GM21717 (cell line): ENCODE data around the gene TSGA10.
"Not testable (repeated sequence)": the region's sequence is repeated elsewhere in the genome, so short reads cannot be mapped to it uniquely, and the experiment has no call there.

Experiments used
- ATAC-seq: cut with Tn5 transposase; IDR thresholded peaks from one replicate; pipeline ENCODE4 v1.9.1; 2021; ENCODE audit warnings: mild to moderate bottlenecking, moderate library complexity; ENCODE audit not compliant: unreplicated experiment

Gene TSGA10, protein sequence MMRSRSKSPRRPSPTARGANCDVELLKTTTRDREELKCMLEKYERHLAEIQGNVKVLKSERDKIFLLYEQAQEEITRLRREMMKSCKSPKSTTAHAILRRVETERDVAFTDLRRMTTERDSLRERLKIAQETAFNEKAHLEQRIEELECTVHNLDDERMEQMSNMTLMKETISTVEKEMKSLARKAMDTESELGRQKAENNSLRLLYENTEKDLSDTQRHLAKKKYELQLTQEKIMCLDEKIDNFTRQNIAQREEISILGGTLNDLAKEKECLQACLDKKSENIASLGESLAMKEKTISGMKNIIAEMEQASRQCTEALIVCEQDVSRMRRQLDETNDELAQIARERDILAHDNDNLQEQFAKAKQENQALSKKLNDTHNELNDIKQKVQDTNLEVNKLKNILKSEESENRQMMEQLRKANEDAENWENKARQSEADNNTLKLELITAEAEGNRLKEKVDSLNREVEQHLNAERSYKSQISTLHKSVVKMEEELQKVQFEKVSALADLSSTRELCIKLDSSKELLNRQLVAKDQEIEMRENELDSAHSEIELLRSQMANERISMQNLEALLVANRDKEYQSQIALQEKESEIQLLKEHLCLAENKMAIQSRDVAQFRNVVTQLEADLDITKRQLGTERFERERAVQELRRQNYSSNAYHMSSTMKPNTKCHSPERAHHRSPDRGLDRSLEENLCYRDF

DNA sequence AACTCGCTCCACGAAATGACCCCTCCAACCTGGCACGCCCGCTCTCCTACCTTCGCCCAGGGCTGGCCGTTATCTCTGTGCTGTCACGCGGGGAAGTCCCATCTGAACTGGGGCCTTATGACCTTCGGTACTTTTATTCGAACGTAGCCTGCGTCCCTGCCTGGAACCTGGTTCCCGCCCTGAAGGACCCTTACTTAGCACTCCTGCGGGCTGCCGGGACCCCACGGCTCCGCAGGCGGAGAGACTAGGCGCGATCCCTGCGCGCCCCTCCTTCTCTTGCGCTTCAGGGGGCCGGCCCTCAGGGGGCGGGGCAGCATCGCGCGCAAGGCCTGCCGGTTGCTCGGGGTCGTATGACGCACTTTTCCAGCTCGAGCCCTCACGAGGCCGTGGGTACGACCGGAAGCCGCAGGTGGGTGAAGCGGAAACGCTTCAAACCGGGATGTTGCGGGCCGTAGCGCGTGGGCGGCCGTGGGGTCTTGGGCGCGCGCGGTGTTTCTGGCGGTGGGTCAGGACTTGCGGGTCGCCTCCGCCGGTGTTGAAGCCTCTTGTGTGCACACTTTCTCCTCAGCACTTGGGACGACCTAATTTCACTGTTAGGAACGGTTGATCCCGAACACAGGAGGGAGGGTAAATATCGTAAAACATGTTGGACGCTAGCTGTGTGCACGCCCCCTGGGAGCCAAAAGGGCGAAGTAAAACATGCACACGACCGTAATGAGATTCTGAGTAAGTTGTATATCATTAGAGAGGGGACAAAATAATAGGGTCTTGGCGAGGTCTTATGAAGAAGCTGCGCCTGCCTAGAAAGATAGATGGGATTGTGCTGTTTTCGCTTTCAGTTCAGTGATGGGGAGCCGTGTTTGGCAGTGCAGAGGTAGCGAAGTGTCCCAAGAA, at the start of gene TSGA10, which contains the start of gene LIPT1:
Gene TSGA10, minus strand, starts transcription at position 300 of the 894 bp plus-strand sequence. CDS start 45,503 bp downstream, outside the sequence.
Gene LIPT1, plus strand, starts transcription at position 325 of the 894 bp plus-strand sequence. CDS start 6,991 bp downstream, outside the sequence.
- ATAC-seq: peak; percentile 95

DNA sequence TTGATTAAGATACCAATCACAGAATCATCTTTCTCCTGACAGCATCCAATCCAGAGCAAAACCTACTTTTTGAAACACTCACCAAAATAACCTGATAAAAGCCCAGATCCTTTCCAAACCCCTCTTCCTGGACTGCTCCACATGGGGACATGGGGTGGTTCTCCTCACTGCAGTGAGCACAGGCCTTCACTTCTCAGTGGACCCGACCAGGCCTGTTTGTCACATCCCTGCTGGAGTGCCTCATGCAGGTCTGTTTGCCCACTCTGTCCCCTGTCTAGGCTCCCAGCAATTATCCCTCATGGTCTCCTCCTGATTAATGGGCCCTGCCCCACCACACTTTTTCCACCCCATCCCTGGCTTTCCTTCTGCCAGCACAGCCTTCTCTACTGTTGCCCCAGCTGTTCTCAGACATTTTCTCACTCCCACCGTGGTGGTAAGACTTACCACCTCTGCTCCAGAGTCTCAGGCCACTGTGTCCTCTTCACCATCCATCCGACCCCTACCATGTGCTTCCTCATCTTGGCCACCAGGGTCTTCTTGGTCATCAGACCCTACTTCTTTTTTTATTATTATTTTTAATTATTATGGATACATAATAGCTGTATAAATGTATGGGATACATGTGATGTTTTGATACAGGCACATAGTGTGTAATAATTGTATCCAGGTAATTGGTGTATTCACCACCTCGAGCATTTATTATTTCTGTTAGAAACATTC, 47.4 kb upstream of the TSGA10 start:
- ATAC-seq: no peak

DNA sequence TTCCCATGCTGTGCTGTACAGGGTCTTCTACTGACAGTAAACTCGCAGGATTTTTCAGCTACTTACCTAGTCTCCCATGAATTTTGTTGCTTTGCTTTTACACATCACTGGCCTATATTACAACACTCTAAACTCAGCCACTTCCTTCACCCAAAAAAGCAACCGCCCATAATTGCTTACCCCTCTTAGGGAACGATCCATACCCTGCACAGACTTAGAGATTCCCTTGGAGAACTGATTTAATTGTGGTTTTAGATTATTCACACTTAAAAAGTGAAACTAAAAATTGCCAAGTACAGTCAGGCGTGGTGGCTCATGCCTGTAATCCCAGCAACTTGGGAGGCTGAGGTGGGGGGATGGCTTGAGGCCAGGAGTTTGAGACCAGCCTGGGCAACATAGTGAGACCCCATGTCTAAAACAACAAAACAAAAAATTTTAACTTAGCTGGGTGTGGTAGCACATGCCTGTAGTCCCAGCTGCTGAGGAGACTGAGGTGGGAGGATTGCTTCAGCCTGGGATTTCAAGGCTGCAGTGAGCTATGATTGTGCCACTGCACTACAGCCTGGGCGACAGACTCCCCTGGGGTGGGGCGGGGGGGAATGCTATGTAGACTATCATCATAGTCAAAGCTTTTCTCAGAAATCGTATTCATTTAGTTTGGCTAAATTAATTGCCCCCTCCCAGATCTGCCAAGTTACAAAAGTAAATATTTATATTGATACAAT, 45.5 kb upstream of the TSGA10 start:
- no peak for ATAC-seq

DNA sequence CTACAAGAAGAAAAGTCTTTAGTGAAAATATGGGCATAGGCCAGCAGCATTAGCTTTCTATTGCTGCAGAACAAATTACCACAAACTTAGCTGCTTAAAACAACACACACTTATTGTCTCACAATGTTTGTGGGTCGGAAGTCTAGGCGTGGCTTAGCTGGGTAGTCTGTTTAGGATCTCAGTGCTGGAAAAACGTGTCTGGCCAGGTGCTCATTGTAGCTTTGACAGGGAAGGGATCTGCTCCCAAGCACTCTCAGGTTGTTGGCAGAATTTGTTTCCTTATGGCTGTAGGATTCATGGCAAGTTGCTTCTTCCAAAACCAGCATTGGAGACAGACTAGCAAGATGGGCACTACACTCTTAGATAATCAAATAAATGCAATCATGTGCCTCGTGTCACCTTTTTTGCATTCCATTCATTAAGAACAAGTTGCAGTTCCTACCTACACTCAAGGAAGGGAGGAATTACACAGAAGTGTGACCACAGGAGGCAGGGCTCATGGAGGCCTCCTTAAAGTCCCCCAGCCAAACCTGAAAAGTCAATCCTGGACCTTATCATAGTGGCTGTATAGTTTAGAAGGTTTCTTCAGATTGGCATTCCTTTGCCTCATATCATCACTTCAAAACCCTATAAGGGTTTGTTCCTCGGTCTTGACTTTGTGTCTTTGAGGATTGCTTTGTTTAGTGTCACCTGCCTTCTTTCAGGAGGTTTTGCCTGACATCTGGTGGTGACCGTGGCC, 43.5 kb upstream of the TSGA10 start:
- no peak for ATAC-seq

DNA sequence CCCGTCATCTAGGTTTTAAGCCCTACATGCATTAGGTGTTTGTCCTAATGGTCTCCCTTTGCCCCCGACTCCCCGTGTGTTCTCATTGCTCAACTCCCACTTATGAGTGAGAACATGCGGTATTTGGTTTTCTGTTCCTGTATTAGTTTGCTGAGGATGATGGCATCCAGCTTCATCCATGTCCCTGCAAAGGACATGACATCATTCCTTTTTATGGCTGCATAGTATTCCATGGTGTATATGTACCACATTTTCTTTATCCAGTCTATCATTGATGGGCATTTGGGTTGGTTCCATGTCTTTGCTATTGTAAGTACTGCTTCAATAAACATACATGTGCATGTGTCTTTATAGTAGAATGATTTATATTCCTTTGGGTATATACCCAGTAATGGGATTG, 37.6 kb upstream of the TSGA10 start:
- not testable (repeated sequence) for ATAC-seq

DNA sequence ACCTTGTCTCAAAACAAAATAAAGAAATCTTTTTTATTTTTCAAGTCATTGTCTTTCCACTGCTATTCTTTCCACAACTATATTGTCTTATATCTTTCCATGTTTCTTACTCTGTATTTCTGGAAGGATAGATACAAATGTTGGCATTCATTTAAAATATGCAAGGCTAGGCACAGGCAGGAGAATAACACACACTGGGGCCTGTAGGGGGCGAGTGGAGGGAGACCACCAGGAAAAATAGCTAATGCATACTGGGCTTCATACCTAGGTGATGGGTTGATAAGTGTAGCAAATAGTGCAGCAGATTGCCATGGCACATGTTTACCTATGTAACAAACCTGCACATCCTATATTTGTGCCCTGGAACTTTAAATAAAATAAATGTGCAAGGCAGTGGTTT, 35.8 kb upstream of the TSGA10 start:
- ATAC-seq: no peak

DNA sequence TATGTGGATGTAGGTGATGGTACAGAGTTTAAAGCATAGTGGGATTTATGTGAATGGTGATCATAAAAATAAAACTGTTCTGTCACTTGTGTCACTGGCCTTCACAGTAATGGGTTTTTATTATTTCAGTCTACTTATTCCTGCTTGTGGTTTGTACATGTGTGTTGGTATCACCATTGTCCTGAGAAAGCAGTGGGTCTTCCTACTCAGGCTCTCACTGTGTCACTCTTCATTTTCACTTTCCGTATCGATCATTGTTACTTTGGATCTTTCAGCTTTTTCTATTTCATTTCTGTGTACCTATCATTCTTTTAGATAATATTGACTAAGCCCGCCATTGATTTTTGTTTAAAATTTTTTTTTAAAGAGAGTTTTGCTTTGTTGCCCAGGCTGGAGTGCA, 33.6 kb upstream of the TSGA10 start:
- no peak for ATAC-seq

DNA sequence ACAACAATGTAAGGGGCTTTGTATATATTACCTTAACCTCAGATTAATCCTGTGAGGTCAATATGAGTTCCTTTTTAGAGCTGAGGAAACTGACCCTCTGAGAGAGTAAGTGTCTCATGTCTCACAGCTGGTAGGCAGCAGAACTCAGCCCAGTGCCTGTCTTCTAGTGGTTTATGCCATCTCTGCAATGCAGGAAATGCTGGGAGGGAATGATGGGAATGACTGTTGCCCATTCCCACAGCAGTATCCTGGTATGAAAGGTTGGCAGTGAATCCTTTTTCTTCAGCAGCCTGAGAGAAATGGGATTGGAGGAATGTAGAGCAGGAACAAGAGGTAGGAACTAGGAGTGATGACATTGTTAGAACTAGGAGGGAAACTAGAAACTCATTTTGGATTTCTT, 32.3 kb upstream of the TSGA10 start:
- no peak for ATAC-seq

DNA sequence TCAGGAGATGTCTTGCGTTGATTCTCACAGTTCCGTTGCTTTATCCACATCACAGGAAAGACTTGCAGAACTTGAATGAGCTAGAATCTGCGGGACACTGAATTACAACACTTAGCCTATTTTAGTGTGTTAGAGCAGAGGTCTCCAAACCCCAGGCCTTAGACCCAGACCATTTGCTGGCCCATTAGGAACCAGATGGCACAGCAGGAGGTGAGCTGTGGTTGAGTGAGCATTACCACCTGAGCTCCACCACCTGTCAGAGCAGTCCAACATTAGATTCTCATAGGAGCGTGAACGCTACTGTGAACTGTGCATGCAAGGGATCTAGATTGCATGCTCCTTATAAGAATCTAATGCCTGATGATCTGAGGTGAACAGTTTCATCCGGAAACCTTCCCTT, 30.1 kb upstream of the TSGA10 start:
- ATAC-seq: no peak

DNA sequence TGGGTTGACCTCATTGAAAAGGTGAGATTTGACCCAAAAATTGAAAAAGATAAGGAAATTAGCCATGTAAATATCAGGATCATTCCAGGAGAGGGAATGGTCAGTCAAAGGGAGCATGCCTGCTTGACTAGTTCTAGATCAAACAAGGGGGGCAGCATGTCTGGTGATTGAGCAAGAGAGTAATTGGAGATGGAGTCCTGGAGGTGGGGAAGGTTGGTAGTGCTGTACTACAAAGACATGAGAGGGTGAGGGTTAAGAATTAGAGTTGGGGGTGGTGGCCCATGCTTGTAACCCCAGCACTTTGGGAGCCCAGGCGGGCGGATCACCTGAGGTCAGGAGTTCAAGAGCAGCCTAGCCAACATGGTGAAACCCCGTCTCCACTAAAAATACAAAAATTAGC, 28.3 kb upstream of the TSGA10 start:
- ATAC-seq: no peak

DNA sequence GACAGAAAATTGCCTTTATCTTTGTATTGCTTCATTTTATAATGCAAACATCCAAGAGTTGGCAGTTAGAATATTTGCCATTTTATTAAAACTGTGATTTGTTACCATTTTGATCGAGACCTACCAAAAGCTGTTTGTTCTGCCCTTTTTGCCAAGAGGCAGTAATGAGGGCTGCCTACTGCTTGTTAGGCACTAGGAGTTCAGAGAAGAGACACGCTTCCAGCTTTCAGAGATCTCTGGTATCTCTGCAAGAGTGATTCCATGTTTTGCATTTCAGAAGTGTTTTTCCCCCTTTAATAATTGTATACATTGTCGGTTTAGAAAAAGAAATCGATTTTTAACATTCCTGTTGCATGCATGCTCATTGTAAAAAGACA, 26.9 kb upstream of the TSGA10 start:
- ATAC-seq: no peak

DNA sequence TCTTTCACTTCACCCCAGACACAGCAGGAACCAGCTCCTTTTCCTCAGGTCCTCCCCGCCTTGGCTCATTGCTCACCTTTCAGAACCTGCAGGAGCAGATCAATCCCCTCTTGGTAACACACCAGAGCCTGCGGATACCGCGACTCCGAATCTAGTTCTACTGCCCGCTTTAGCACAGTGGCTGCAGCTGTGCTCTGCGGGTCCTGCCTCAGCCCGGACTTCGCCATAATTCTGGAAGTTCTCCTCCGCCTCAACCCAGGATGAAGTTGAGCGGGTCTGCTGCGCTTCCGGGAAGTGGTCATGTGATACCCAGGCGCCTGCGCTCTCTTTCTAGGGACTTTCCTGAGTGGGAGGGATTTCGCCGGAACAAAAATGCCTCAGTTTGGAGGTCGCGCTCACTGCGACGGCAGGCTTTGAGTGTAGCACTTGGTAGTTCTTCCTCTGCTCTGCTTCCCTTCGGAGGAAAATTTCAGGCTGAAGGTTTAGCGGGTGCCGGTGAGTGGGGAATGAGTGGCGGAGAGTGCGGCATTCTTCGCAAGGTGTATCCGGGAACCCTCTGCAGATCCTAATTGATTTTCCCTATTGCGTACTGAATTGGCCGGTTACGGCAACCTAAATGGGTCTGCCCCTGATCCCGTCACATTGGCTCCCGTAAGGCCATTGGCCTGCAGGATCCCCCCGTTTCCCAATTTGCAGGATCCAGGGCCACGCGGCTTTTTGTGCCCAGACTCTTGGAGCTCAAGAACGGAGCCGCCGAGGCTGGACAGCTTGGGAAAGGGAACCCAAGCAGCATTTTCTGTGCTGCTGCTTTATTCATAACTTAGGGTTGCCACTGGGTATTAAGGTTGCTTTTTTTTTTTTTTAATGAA, 26.2 kb upstream of the TSGA10 start, which contains the start of the genes MITD1 and MRPL30:
Gene MITD1, minus strand, starts transcription at position 304 of the 869 bp plus-strand sequence. Its CDS starts 77 bp downstream, at position 227.
Gene MRPL30, plus strand, starts transcription at position 430 of the 869 bp plus-strand sequence. CDS start 5,020 bp downstream, outside the sequence.
- ATAC-seq: peak; percentile 89

DNA sequence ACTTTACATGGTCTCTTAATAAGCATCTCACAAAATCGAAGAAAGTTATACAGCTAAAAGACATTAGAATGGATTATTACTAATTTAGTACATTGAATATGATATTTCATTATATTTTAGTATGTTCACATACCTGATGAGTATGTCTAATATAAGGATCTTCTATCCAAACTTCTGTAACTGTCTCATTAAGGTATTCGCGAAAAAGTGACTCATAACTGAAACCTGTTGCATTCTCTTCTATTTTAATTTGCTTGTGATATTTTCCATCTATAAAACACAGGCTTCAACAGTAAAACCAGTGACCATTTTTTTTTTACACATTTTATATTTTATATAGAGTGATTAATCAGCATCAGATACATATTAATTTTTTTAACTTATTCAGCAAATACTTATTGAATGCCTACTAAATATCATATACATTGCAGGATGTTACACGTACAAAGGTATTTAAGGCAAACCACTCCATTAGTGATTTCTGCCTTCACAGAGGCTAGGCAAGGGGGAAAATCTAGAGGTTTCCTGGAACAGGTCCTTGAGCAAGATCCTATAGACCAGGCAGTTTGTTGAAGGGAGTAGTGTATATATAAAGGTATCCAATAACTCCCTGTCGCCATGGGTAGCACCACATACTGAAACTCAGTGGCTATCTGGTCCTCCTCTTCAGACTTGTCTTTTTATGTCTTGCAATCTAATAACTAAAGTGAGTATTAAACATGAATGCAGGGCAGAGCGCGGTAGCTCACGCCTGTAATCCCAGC, 16.8 kb upstream of the TSGA10 start:
- no peak for ATAC-seq

DNA sequence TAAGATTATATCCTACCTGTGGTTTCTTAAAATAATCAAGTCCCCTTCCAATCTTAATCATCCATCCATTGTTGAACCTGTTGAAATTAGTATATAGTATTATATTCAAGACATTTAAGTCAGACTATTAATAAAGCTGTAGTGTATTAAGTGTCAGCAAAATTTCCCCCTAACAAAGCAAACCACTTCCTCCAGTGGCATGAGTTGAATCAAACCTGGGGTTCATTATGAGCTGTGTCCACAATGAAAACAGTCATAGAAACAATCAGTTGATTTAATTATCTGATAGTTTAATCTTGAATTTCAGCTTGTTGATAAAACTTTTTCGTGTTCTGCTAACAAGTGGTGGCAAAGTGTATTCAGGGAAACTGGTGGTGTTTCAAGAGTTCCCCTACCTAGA, 14.8 kb upstream of the TSGA10 start:
- ATAC-seq: no peak

DNA sequence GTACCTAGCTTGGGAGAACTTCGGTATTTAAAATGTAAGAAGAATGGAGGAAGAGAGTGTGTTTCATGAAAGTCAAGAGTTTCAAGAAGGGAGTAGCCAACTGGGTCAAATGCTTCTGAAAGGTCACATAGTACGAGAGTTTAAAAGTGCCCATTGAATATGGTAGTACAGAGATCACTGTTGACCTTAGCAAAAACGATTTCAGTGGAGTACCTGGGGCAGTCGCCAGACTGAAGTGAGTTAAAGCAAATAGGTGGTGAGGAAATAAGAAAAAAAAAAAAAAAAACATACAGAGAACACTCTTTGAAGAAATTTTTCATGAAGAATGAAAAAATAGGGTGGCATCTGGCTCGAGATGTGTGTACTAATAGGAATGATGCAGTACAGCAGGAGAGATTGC, 11.5 kb upstream of the TSGA10 start:
- ATAC-seq: no peak

DNA sequence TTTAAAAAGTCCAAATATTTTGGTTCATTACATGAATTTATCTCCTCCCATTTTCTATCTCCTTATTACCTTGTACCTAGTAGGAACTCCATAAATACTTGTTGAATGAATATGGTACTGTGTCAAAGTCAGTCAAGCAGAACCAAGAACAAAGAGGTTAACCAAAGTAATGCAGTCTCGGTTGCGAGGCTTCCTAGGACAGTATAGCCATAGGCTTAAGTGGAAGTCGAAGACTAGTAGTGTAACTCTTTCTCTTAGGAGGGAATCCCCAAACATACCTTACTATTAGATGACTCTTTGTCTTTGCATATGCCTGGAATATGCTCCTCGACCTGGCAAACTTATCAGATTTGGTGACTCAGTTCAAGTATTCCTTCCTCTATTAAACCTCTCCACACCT, 4.9 kb upstream of the TSGA10 start:
- no peak for ATAC-seq

DNA sequence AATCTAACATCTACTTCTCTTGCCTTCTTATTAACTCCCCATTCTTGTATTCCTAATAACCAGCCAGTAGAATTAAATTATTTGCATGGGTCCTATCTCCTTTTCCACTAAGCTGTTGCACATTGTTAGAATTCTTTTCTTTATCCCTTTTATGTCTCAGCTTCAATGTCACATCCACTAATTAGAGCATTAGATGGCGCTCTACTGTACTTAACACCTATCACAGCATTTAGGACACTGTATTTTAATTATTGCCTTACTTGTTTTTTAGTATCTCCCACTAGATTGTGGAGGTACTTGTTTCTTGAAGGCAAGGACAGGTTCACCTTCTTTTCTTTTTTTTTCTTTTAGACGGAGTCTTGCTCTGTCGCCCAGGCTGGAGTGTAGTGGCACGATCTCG, 3.9 kb upstream of the TSGA10 start:
- no peak for ATAC-seq
